GM21367 (cell line): ENCODE measurements around the gene SDHAF1.
A peak's percentile ranks its signal among the peaks of the same experiment; 100 is the strongest.
"Not testable (repeated sequence)": the region's sequence is repeated elsewhere in the genome, so short reads cannot be mapped to it uniquely, and the experiment has no call there.

Experiments used
- ATAC-seq: cut with Tn5 transposase; IDR thresholded peaks from one replicate; pipeline ENCODE4 v1.9.1; 2021; ENCODE audit not compliant: unreplicated experiment

The SDHAF1 gene

DNA sequence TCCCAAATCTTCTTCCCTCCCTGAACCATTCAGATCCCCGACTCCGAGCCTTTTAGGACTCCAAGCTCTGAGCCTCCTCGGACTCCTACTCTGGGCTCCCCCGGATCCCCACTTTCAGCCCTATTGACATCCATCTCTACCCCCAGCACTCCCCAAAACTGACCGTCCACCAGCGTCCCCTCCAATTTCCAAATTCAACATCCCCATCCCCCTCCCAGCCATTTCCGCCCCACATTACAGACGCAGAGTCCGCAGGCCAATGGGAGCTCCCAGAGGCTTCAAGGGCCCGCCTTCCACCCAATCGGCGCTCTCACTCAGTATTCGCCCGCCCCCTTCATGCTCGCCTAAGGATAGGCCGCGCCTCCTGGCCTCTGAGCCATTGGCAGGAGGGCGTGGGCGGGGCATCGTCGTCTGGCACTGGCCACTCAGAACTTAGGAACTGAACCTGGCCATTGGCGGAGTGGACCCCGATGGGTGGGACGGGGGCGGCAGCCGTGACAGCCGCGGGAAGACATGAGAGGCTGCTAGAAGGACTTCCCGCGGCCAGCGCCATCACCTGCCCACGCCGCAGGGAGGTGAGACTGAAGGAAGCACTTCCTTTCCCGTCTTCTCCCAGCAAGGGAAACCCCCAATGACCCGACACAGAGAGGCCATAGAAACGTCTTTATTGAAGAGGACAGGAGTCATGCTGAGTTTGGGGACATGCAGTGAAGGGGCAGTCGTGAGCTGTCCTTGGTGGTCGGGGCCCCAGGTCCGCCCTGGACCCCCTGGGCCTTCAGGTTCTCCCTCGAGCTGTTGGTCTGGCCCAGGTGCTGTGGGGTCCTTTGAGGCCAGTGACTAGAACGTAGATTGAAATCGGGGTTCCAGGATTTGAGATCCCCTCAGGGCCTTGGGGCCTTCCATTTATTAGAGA lies 19.3 kb downstream of the SDHAF1 start, which contains the start of gene ALKBH6:
Gene ALKBH6 (minus strand): TSS at position 202 of the 913 bp plus-strand sequence. CDS start 816 bp downstream, outside the sequence.
- peak; percentile 90 for ATAC-seq

GRCh38 chr19:36019061-36019670 lies 24.2 kb downstream of the SDHAF1 start:
- ATAC-seq, result no peak

- ATAC-seq, result no peak
Measured at GRCh38 chr19:36023432-36023831, 28.4 kb downstream of the SDHAF1 start.

- no peak for ATAC-seq
Measured at GRCh38 chr19:36025541-36025940, 30.6 kb downstream of the SDHAF1 start.

- ATAC-seq, result no peak
Measured at GRCh38 chr19:36026091-36026876, 31.3 kb downstream of the SDHAF1 start.

- ATAC-seq, result no peak
Measured at GRCh38 chr19:36027696-36028095, 32.7 kb downstream of the SDHAF1 start.

DNA sequence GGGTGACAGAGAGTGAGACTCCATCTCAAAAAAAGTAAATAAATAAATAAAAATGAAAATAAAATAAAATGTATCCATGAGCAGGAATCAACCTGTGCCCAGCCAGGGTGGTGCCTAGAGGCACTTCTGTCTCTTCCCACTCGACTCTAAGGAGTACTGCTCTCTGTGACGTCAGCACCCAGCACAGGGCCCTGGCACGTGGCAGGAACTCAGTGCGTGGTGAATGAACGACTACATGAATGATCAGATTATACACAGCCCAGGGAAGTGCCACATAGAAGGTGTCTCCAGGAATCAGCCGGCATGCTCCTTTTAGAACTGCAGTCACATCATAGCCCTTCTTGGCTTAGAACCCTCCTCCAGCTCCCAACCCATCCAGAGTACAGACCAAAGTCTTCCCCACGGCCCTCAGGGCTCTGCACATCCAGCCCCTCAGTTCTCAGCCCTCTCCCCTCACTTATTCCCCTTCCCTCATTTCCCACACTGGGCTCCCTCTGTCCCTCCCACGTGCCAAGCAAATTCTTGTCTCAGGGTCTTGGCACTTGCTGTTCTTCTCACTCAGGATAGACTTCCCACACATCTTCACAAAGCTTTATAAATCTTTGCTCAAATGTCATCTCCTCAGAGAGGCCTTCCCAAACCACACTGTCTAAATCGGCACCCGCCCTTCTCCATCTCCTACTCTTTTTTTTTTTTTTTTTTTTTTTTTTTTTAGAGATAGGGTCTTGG lies 33.5 kb downstream of the SDHAF1 start:
- ATAC-seq, result no peak

- no peak for ATAC-seq
Measured at GRCh38 chr19:36030264-36031148, 35.5 kb downstream of the SDHAF1 start.

- no peak for ATAC-seq
Measured at GRCh38 chr19:36031308-36031707, 36.3 kb downstream of the SDHAF1 start.

DNA sequence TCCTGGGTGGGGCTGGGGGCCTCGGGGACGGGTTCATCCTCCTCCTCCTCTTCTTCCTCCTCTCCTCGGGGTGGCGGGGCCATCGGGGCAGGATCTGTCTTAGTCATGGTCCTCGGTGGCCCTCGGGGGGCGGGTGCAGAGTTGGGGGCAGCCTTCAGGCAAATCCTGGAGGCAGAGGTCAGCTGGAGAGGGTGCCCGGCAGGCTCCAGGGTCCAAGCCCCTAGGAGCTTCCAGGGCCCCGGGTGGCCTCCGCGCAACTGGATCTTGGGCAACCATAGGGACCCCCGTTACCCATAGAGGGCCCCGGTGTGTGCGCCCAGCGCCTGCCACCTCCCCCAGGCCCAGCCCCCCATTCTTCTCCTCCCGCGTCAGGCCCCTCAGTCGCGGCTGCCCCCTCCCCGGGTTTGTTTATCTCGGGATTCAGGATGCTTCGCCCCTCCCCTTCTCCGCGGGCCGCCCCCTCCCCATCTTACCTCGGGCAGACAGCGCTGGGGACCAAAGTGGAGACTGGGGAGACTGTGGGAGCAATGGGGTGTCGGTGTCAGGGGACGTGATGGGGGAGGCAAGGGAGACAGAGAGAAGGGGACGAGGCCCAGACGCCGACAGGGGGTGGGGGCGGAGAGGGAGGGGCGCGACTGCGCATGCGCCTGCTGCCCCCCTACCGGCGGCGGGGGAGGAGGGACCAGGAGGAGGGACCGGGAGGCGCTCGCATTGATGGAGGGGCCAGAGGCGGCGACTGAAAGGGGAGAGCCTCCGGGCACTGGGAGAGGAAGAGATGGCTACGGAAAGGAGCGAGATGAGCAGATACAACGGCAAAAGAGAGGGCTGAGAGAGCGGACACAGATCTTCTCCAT lies 37.5 kb downstream of the SDHAF1 start, which contains the start of gene CLIP3:
Gene CLIP3 (minus strand): TSS at position 623 of the 854 bp plus-strand sequence. CDS start 516 bp downstream, at position 107.
- ATAC-seq, result no peak

- no peak for ATAC-seq
Measured at GRCh38 chr19:36040495-36040894, 45.5 kb downstream of the SDHAF1 start.

- ATAC-seq, result not testable (repeated sequence)
Measured at GRCh38 chr19:36041092-36041491, 46.1 kb downstream of the SDHAF1 start.

DNA sequence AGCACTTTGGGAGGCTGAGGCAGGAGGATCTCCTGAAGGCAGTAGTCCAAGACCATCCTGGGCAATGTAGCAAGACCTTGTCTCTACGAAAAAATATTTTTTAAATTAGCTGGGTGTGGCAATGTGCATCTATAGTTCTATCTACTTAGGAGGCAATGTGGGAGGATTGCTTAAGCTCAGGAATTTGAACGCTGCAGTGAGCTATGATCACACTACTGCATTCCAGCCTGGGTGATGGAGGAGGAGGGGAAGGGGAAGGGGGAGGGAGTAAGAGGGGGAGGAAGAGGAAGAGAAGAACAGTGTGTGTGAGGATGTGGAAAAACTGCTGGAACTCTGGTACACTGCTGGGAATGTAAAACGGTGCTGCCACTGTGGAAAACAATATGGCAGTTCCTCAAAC lies 46.8 kb downstream of the SDHAF1 start:
- ATAC-seq, result no peak

GRCh38 chr19:36043952-36044351 lies 49.0 kb downstream of the SDHAF1 start:
- ATAC-seq, result no peak
